HT-29 (cell line): ENCODE measurements around the gene RFTN1. TPM values are rescaled to one million over a fixed set of nuclear protein-coding genes. Genes with fewer than 3 reads are reported as not detected.

Experiments used
- DNase-seq: peaks from one replicate; pipeline ENCODE4 v3.0.0-alpha.2; 2015; ENCODE audit warnings: low spot score
- total RNA-seq: library from RNA; depleted of rRNA; stranded (reverse); fragments of >200 nt; shearing (Covaris generic); gene quantifications from 2 replicates; pipeline ENCODE4 v1.2.3, GENCODE V29; 2014

Gene RFTN1
- total RNA-seq, 1 experiment from 2014 or later: not detected

DNA sequence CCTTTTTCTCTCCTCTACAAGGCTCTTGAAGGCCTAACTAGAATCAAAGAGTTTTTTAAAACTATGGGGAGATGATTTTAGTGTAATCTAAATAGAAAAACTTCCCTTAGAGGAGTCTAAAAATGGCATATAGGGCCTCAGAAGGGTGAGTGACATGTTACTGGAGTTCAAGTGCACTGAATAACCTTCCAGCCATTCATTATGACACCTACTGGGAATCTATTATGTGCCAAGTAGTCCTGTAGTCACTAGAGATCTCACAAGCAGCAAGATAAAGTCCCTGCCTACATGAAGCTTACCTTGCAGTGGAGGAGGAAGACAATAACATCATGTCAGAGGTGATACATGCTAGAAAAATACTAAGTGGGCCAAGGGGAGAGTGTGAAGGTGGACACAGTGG lies 152.4 kb downstream of the RFTN1 start:
- DNase-seq: no peak

- DNase-seq: no peak
Observed at GRCh38 chr3:16359331-16359730, 154.2 kb downstream of the RFTN1 start.

DNA sequence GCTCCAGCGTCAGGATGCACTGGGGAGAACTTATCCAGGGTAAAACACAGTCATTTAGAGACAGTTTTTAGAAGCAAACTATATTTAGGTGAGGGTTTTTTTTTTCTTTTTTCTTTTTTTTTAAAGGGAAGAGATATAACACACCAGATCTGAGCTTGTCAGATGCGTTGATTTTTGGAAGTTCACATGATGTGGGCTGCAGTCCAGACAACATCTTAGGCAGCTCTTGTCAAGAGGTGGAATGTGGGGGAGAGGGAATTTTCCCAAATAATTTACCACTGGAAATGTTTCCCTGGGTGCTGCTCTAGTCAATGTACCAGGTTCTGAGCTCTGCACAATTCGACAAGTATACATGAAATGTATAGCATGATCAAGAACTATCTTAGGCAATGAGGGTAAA lies 155.2 kb downstream of the RFTN1 start:
- no peak for DNase-seq

GRCh38 chr3:16357186-16358121 lies 156.0 kb downstream of the RFTN1 start:
- no peak for DNase-seq

GRCh38 chr3:16355828-16356227 lies 157.7 kb downstream of the RFTN1 start:
- no peak for DNase-seq

DNA sequence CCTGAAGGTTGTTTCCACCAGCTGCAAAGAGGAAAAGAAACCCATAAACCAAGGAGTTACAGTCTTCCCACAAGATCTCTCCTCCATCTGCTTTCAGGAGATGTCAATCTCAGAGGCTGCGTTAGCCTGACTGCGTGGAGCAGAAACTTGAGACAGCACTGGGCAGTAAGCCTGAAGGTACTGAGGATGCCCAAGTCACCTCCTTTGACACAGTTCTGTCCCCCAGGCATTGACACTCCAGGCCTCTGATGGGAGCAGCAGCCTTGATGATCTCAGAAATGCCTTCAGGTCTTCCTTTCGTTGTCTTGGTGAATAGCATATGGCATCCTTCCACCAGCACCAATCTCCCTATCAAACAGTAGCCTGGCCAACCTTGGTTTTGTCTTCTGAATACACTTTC lies 159.2 kb downstream of the RFTN1 start:
- DNase-seq: no peak

GRCh38 chr3:16352428-16352827 lies 161.1 kb downstream of the RFTN1 start:
- no peak for DNase-seq

DNA sequence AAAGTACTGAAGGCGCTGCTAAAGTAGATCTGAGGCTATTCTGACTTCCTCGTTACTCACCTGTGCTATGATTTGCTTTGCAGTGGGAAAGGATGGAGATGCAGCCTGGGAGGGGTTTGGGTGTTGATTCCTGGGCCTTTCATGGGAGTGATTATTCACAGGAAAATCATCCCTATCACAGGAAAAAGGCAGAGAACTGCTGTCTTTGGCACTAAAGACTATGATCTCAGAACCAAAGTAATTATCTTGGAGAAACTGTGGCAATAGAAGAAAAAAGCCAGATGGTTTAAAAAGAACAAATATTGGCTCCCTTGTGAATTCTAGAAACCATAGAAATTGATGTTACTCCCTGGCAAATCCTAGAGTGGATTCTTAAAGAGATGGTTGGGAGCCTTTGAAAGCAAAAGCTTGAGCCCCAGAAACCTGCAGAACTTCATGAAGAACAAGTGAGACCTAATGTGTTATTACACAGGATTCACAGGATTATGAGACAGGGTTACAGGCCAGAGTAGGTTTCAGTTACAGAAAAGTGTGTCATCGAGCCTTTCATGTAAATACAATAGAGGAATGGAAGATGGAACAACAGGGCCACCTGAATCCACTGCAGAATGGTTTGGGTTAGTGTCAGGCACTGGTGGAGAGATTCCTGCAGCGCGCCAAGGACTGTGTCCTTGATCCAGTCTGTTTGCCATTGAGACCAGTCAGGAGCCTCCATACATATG lies 162.7 kb downstream of the RFTN1 start:
- DNase-seq: no peak

GRCh38 chr3:16349986-16350596 lies 163.4 kb downstream of the RFTN1 start:
- no peak for DNase-seq

DNA sequence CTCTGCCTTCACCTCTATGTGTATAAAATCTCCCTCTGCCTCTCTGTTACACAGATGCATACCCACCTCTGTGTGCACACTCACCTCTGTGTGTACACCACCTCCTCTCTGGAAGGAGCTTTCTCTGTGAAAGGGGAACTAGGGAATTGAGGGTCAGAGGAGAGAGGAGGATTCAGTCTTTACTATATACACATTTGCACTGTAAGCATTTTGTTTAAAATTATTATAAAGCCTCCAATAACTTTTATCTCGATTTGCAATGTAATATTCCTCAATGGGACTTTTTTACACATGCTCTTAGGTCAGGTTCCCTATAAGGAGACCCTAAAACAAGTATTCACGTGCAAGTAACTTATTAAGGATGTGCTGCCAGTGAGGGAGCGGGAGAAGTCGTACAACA lies 166.0 kb downstream of the RFTN1 start:
- DNase-seq: no peak

GRCh38 chr3:16346413-16347081 lies 167.0 kb downstream of the RFTN1 start:
- DNase-seq: no peak

- DNase-seq: no peak
Observed at GRCh38 chr3:16343101-16343500, 170.4 kb downstream of the RFTN1 start.

DNA sequence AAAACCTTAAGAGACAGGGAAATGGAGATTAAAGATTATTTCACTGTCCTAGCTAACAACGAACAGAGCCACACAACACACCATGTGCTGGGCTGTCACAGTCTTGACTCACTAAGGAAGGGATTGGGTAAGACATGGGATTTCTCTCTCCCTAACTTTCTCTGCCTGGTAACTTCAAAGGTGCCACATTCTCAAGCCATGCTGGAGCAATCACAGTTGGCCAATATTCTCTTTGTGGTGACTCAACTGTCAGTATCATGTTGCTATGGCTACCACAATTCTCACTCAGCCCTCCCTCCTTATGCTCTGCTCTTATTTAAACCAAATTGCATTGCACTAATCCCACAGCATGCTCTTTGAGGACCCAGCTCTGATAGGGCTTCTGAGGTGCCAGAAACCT lies 174.5 kb downstream of the RFTN1 start:
- no peak for DNase-seq

DNA sequence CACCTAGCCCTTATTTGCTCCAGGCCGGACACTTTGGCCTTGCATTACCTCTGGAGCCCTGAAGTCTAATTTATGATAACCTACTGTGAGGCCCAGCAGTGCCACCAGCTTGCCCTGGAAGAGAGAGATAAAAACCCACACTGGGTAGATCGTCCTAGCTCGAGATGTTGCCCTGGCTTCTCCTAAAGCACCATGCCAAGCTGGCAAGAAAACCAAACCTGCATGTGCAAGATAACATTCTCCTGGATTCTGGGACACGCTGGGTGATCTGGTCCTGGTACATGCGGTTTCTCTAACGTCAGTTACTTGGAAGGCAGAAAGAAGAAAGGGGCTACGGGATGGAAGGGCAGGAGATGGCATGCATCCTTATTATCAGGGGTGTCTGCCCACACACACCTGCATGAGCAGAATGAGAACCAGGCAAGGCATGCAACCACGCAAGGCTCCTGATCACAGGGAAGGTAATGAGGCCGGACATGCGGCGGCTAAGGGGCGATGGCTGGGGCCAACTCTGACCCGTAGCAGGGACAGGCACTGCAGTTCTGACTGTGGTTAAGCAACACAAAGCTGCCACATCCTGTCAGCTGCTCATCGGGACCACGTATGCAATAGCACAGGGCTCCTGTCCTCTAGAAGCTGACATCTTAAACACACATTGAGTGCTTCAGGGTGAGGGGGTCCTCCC lies 175.5 kb downstream of the RFTN1 start:
- DNase-seq: no peak

GRCh38 chr3:16336825-16337224 lies 176.7 kb downstream of the RFTN1 start:
- DNase-seq: no peak

- DNase-seq: no peak
Observed at GRCh38 chr3:16335772-16336645, 177.5 kb downstream of the RFTN1 start.

DNA sequence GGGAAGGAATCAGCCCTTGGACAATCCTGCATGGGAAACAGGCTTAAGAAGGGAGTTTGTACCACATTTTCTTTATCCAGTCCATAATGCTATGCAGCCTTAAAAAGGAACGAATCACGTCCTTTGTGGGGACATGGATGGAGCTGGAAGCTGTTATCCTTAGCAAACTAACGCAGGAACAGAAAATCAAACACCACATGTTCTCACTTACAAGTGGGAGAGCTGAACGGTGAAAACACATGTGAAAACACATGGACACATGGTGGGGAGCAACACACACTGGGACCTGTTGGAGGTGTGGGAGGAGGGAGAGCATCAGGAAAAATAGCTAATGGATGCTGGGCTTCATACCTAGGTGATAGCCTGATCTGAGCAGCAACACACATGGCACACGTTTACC lies 178.2 kb downstream of the RFTN1 start:
- no peak for DNase-seq

- no peak for DNase-seq
Observed at GRCh38 chr3:16334909-16335308, 178.6 kb downstream of the RFTN1 start.

DNA sequence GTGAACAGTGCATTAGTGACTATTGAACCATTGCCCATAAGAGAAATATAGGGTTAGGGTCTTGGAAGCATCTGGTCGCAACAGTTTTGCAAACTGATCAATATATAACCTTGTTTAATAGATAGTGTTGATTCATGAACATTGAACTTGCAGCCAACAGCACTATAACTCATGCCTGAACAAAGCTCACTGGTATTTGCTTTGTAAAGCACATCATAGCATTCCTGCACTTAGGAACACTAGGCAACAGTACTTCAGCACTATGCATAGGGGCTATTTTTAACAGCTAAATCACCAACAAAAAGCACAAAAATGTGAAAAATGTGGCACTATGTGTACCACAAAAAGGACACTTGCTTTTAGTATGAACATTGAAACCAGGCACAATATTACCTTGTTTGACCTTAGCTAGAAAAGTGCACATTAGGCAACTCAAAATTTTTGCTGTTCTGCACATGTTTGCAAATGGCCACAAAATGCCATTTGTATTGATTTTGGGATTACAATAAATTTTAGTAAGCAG lies 180.5 kb downstream of the RFTN1 start:
- DNase-seq: no peak

GRCh38 chr3:16331319-16331883 lies 182.1 kb downstream of the RFTN1 start:
- no peak for DNase-seq
